AG04449 (cell line): ENCODE results near the gene SOAT2.

Experiments used
- CTCF ChIA-PET: fragments of 350-600 bp; formaldehyde crosslinking; extraction: SDS; loops from one replicate; lab custom pipeline; 2021; ENCODE audit warnings: antibody characterized with exemption; lab: Yijun Ruan, JAX
- POLR2A ChIA-PET: fragments of 400-600, 350-600 bp; formaldehyde crosslinking; extraction: SDS; loops from one replicate; lab custom pipeline; 2020; ENCODE audit warnings: antibody characterized with exemption, inconsistent platforms; lab: Yijun Ruan, JAX
- DNase-seq: peaks from one replicate; pipeline ENCODE4 v3.0.0-alpha.2; 2010; ENCODE audit warnings: low read depth, low spot score
- H3K4me3 ChIP-seq: 2 replicates; pipeline ENCODE4 v1.5.1; 2011; ENCODE audit warnings: low read depth, mild to moderate bottlenecking, control low read depth, low read length
- CTCF ChIP-seq: IDR thresholded peaks from one replicate; pipeline ENCODE4 v1.5.1; 2011; ENCODE audit warnings: mild to moderate bottlenecking, moderate library complexity, low read length, control low read depth, inconsistent platforms; ENCODE audit not compliant: insufficient read depth; ENCODE audit errors: missing control alignments

SOAT2 gene

GRCh38 chr12:53079226-53080117 lies 23.8 kb upstream of the SOAT2 start, which contains the start of gene SPRYD3:
Gene SPRYD3, minus strand, starts transcription at chr12:53079390. Its CDS starts 57 bp downstream, at chr12:53079333.
- DNase-seq = peak; percentile 80
- CTCF ChIA-PET = interaction anchor here (0.6 to 28.9 kb wide), 10 partner anchors 9 to 118 kb away, joined by 3 to 655 read pairs (median 6); partner anchors contain the start of genes IGFBP6, SOAT2 and TNS2
- H3K4me3 ChIP-seq = peak within 1 kb of the TSS; percentile 76
- TF ChIP-seq CTCF = no peak
- POLR2A ChIA-PET = interaction anchor here (0.8 to 5.2 kb wide), 16 partner anchors 8 to 218 kb away, joined by 3 to 86 read pairs (median 6); partner anchors contain the start of genes CSAD, IGFBP6, PFDN5 and SOAT2

- TF ChIP-seq CTCF = no peak
- no peak for DNase-seq
- CTCF ChIA-PET = interaction anchor here (1.0 to 28.9 kb wide), 2 partner anchors 17 to 18 kb away, joined by 6 to 655 read pairs; partner anchors contain the start of genes IGFBP6 and SOAT2
- no peak overlapping the region for H3K4me3 ChIP-seq
- POLR2A ChIA-PET = no interaction called here
Observed at GRCh38 chr12:53082637-53083175, 20.6 kb upstream of the SOAT2 start.

GRCh38 chr12:53086361-53086760 lies 16.9 kb upstream of the SOAT2 start:
- TF ChIP-seq CTCF = no peak
- POLR2A ChIA-PET = no interaction called here
- CTCF ChIA-PET = interaction anchor here (0.8 to 28.9 kb wide), 5 partner anchors 14 to 73 kb away, joined by 3 to 655 read pairs (median 3); partner anchors contain the start of genes IGFBP6 and SOAT2
- H3K4me3 ChIP-seq = no peak overlapping the region
- no peak for DNase-seq

GRCh38 chr12:53090105-53090504 lies 13.2 kb upstream of the SOAT2 start:
- no peak overlapping the region for H3K4me3 ChIP-seq
- DNase-seq = no peak
- CTCF ChIA-PET = interaction anchor here (1.3 to 20.8 kb wide), 2 partner anchors 9 to 15 kb away, joined by 4 to 655 read pairs; partner anchors contain the start of gene SPRYD3
- no peak for TF ChIP-seq CTCF
- POLR2A ChIA-PET = interaction anchor here (0.8 to 0.9 kb wide), 2 partner anchors 9 to 19 kb away, joined by 3 to 4 read pairs; no protein-coding TSS in a partner anchor

GRCh38 chr12:53090554-53090953 lies 12.7 kb upstream of the SOAT2 start:
- no peak overlapping the region for H3K4me3 ChIP-seq
- TF ChIP-seq CTCF = no peak
- ChIA-PET POLR2A (interaction anchor here (0.8 to 0.9 kb wide), 2 partner anchors 9 to 19 kb away, joined by 3 to 4 read pairs; no protein-coding TSS in a partner anchor), CTCF (interaction anchor here (0.9 to 20.8 kb wide), 3 partner anchors 9 to 231 kb away, joined by 3 to 655 read pairs (median 4); partner anchors contain the start of genes AAAS and SPRYD3)
- DNase-seq = no peak

- ChIA-PET CTCF (interaction anchor here (1.4 to 20.8 kb wide), 2 partner anchors 9 to 17 kb away, joined by 3 to 655 read pairs; partner anchors contain the start of gene SPRYD3), POLR2A (no interaction called here)
- TF ChIP-seq CTCF = no peak
- no peak for DNase-seq
- H3K4me3 ChIP-seq = no peak overlapping the region
Observed at GRCh38 chr12:53091756-53092155, 11.5 kb upstream of the SOAT2 start.
